Measurements from ENCODE around the gene ALDH8A1.

ALDH8A1 gene

GRCh38 chr6:134948691-134949090 lies 1.2 kb downstream of the ALDH8A1 start:
- DNase-seq: no peak

- no peak for DNase-seq
Observed at GRCh38 chr6:134948142-134948541, 1.8 kb downstream of the ALDH8A1 start.

- DNase-seq: no peak
Observed at GRCh38 chr6:134945045-134945444, 4.9 kb downstream of the ALDH8A1 start.

GRCh38 chr6:134943522-134944111 lies 6.3 kb downstream of the ALDH8A1 start:
- DNase-seq: no peak

- DNase-seq: peak; percentile 36
Observed at GRCh38 chr6:134938896-134939295, 11.0 kb downstream of the ALDH8A1 start.

GRCh38 chr6:134937426-134937825 lies 12.5 kb downstream of the ALDH8A1 start:
- no peak for DNase-seq

GRCh38 chr6:134936931-134937330 lies 13.0 kb downstream of the ALDH8A1 start:
- DNase-seq: no peak

- DNase-seq: no peak
Observed at GRCh38 chr6:134936476-134936875, 13.4 kb downstream of the ALDH8A1 start.

- no peak for DNase-seq
Observed at GRCh38 chr6:134934793-134935485, 15.0 kb downstream of the ALDH8A1 start.

GRCh38 chr6:134932535-134933470 lies 17.1 kb downstream of the ALDH8A1 start:
- DNase-seq: no peak

- DNase-seq: no peak
Observed at GRCh38 chr6:134932098-134932497, 17.8 kb downstream of the ALDH8A1 start.

- no peak for DNase-seq
Observed at GRCh38 chr6:134930463-134930862, 19.4 kb downstream of the ALDH8A1 start.

- DNase-seq: no peak
Observed at GRCh38 chr6:134928151-134928900, 21.6 kb downstream of the ALDH8A1 start.

GRCh38 chr6:134925800-134926199 lies 24.1 kb downstream of the ALDH8A1 start:
- no peak for DNase-seq

- DNase-seq: no peak
Observed at GRCh38 chr6:134921721-134922261, 28.1 kb downstream of the ALDH8A1 start.

GRCh38 chr6:134921276-134921675 lies 28.6 kb downstream of the ALDH8A1 start:
- no peak for DNase-seq

- DNase-seq: no peak
Observed at GRCh38 chr6:134920422-134920821, 29.5 kb downstream of the ALDH8A1 start.

GRCh38 chr6:134918418-134918961 lies 31.4 kb downstream of the ALDH8A1 start:
- no peak for DNase-seq

GRCh38 chr6:134911547-134911946 lies 38.4 kb downstream of the ALDH8A1 start:
- DNase-seq: no peak

- no peak for DNase-seq
Observed at GRCh38 chr6:134910593-134910935, 39.3 kb downstream of the ALDH8A1 start.

- no peak for DNase-seq
Observed at GRCh38 chr6:134909701-134910592, 40.0 kb downstream of the ALDH8A1 start.
